ENCODE measurements around the gene LANCL3. TPM values are rescaled to one million over a fixed set of nuclear protein-coding genes. Genes with fewer than 3 reads are reported as not detected.

Gene LANCL3
- total and polyA plus RNA-seq, 2 donors (not counting 1 experiment from before 2014, with no cell fraction given), result 0.04 to 0.12 TPM

- CTCF ChIA-PET, result no interaction called here
- Histone ChIP-seq H3K36me3 (replicated peaks in 1 of 2; ENCODE audit: control extremely low read depth in 1 of 2, control insufficient read depth in 1 of 2, extremely low read depth in 1 of 2, insufficient read depth in 2 of 2, low read length in 1 of 2) (no peaks in the 10 kb centered on the region), H2AFZ (ENCODE audit: insufficient read depth, low read depth, low read length, poor library complexity, severe bottlenecking) (no peak overlapping the region), H3K27me3 (replicated peaks in 1 of 4; ENCODE audit: control extremely low read depth in 1 of 4, control insufficient read depth in 3 of 4, insufficient read depth in 4 of 4, low read length in 3 of 4) (no peaks in the 10 kb centered on the region), H3K27ac (ENCODE audit: low read length in 2 of 2) (no peak overlapping the region), H3K9ac (ENCODE audit: low read length) (no peak overlapping the region), H3K4me1 (ENCODE audit: control insufficient read depth in 2 of 2, insufficient read depth in 2 of 2, low read length in 2 of 2) (no peaks in the 10 kb centered on the region), H3K9me3 (ENCODE audit: control extremely low read depth in 1 of 3, control insufficient read depth in 2 of 3, insufficient read depth in 1 of 3, low read length in 2 of 3) (peaks cover 0 to 11% (median 0%) of the 10 kb centered on the region in 3 donors), H3K79me2 (ENCODE audit: control insufficient read depth, insufficient read depth, low read length) (no peaks in the 10 kb centered on the region), H4K20me1 (ENCODE audit: control insufficient read depth, insufficient read depth, low read length, poor library complexity, severe bottlenecking) (no peaks in the 10 kb centered on the region), H3K4me3 (ENCODE audit: control extremely low read depth in 1 of 5, extremely low read depth in 1 of 5, insufficient read depth in 1 of 5, low read depth in 2 of 5, low read length in 4 of 5) (no peak overlapping the region), H3K4me2 (replicated peaks; ENCODE audit: low read depth, low read length, poor library complexity, severe bottlenecking) (no peak overlapping the region)
- WGBS (ENCODE audit: insufficient coverage), result 95% methylated on average over 7 of the region's 11 CpGs
- H3K9me3 Mint-ChIP-seq (ENCODE audit: insufficient read depth), result no peaks in the 10 kb centered on the region
- H3K4me1 Mint-ChIP-seq, result no peaks in the 10 kb centered on the region
- no peaks in the 10 kb centered on the region for H3K27me3 Mint-ChIP-seq
- ATAC-seq (ENCODE audit: low read depth), result no peak
- POLR2A ChIA-PET, result no interaction called here
- TF ChIP-seq CTCF (IDR thresholded peaks at IDR 0.05) (no peak), EZH2 (IDR thresholded peaks at IDR 0.05; ENCODE audit: borderline replicate concordance, insufficient read depth, low read depth, low read length, poor library complexity, severe bottlenecking) (no peak)
- no peak for DNase-seq
- intact Hi-C loops (cut with micrococcal nuclease), result no loop called here
- H3K27ac Mint-ChIP-seq, result no peak overlapping the region
- H3K4me3 Mint-ChIP-seq, result no peak overlapping the region
Measured at GRCh38 chrX:37541991-37542390, 29.5 kb upstream of the LANCL3 start.

DNA sequence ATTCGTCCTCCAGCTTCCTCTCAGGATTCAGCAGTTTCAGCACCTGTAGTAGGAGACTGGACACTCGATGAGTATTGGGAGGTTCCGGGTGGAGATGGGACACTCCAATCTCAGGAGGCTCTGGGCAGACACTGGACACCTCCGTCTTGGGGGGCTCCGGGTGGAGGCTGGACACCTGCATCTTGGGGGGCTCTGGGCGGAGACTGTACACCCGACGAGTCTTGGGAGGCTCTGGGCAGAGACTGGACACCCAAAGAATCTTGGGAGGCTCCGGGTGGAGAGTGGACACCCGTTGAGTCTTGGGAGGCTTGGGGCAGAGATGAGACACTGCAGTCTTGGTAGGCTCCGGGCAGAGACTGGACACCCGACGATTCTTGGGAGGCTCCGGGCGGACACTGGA, 28.7 kb upstream of the LANCL3 start:
- Histone ChIP-seq H3K9ac (ENCODE audit: low read length) (no peak overlapping the region), H3K27ac (ENCODE audit: low read length in 2 of 2) (no peak overlapping the region), H3K36me3 (replicated peaks in 1 of 2; ENCODE audit: control extremely low read depth in 1 of 2, control insufficient read depth in 1 of 2, extremely low read depth in 1 of 2, insufficient read depth in 2 of 2, low read length in 1 of 2) (no peaks in the 10 kb centered on the region), H3K4me3 (ENCODE audit: control extremely low read depth in 1 of 5, extremely low read depth in 1 of 5, insufficient read depth in 1 of 5, low read depth in 2 of 5, low read length in 4 of 5) (no peak overlapping the region), H3K4me2 (replicated peaks; ENCODE audit: low read depth, low read length, poor library complexity, severe bottlenecking) (no peak overlapping the region), H3K79me2 (ENCODE audit: control insufficient read depth, insufficient read depth, low read length) (no peaks in the 10 kb centered on the region), H3K9me3 (ENCODE audit: control extremely low read depth in 1 of 3, control insufficient read depth in 2 of 3, insufficient read depth in 1 of 3, low read length in 2 of 3) (peaks cover 0 to 11% (median 0%) of the 10 kb centered on the region in 3 donors), H3K27me3 (replicated peaks in 1 of 4; ENCODE audit: control extremely low read depth in 1 of 4, control insufficient read depth in 3 of 4, insufficient read depth in 4 of 4, low read length in 3 of 4) (no peaks in the 10 kb centered on the region), H3K4me1 (ENCODE audit: control insufficient read depth in 2 of 2, insufficient read depth in 2 of 2, low read length in 2 of 2) (no peaks in the 10 kb centered on the region), H2AFZ (ENCODE audit: insufficient read depth, low read depth, low read length, poor library complexity, severe bottlenecking) (no peak overlapping the region), H4K20me1 (ENCODE audit: control insufficient read depth, insufficient read depth, low read length, poor library complexity, severe bottlenecking) (no peaks in the 10 kb centered on the region)
- ATAC-seq (ENCODE audit: low read depth) (no peak), DNase-seq (no peak)
- Mint-ChIP-seq H3K4me3 (no peak overlapping the region), H3K4me1 (no peaks in the 10 kb centered on the region), H3K27me3 (no peaks in the 10 kb centered on the region), H3K9me3 (ENCODE audit: insufficient read depth) (no peaks in the 10 kb centered on the region), H3K27ac (no peak overlapping the region)
- no peak for TF ChIP-seq EZH2 (IDR thresholded peaks at IDR 0.05; ENCODE audit: borderline replicate concordance, insufficient read depth, low read depth, low read length, poor library complexity, severe bottlenecking)
- no peak for TF ChIP-seq CTCF (IDR thresholded peaks at IDR 0.05)
- ChIA-PET POLR2A (no interaction called here), CTCF (no interaction called here)
- WGBS (ENCODE audit: insufficient coverage), result 94% methylated on average over 12 of the region's 15 CpGs
- intact Hi-C loops (cut with micrococcal nuclease), result no loop called here

All from B cell (primary cell).